HepG2 (cell line): ENCODE measurements around the gene MTSS2. TPM values are rescaled to one million over a fixed set of nuclear protein-coding genes. Genes with fewer than 3 reads are reported as not detected.

Experiments
- DNMT1 ChIP-seq: sonication (generic); formaldehyde crosslinking; IDR thresholded peaks from 2 replicates; pipeline ENCODE4 v1.5.1; 2020; ENCODE audit warnings: mild to moderate bottlenecking, missing genetic modification reagents
- ETV6 ChIP-seq: sonication (generic); formaldehyde crosslinking; conservative IDR thresholded peaks from 2 replicates; pipeline ENCODE4 v1.4.0; 2020; ENCODE audit warnings: missing genetic modification reagents
- FOXP1 ChIP-seq, 2 experiments: fragments of 450-650 bp in 1 of 2; IDR thresholded peaks; 2 replicates each; pipeline ENCODE4 v1.6.1; 2017 to 2018; ENCODE audit warnings: antibody characterized with exemption in 1 of 2
- KDM6A ChIP-seq: IDR thresholded peaks from 2 replicates; pipeline ENCODE4 v1.6.1; 2016; ENCODE audit warnings: low read depth
- MAX ChIP-seq: IDR thresholded peaks from 2 replicates; pipeline ENCODE4 v1.6.1; 2012; ENCODE audit warnings: inconsistent platforms
- MXD3 ChIP-seq: IDR thresholded peaks from 2 replicates; pipeline ENCODE4 v1.6.1; 2016; ENCODE audit warnings: mild to moderate bottlenecking, missing biosample characterization, missing genetic modification reagents
- PATZ1 ChIP-seq: sonication (generic); formaldehyde crosslinking; IDR thresholded peaks from 2 replicates; pipeline ENCODE4 v1.4.0; 2020; ENCODE audit warnings: missing genetic modification reagents
- PRMT3 ChIP-seq: sonication (generic); formaldehyde crosslinking; IDR thresholded peaks from 2 replicates; pipeline ENCODE4 v1.8.1; 2022; ENCODE audit warnings: low read depth, mild to moderate bottlenecking, moderate library complexity, missing genetic modification reagents, borderline replicate concordance
- REST ChIP-seq, 2 experiments: IDR thresholded peaks; 2 replicates each; pipeline ENCODE4 v1.6.1; 2011 to 2012; ENCODE audit warnings: low read length in 2 of 2, borderline replicate concordance in 1 of 2, low read depth in 1 of 2, mild to moderate bottlenecking in 1 of 2, moderate library complexity in 1 of 2
- RFXANK ChIP-seq: IDR thresholded peaks from 2 replicates; pipeline ENCODE4 v1.6.1; 2016
- SP5 ChIP-seq: IDR thresholded peaks from 2 replicates; pipeline ENCODE4 v1.6.1; 2016; ENCODE audit warnings: low read depth, borderline replicate concordance
- STAT5B ChIP-seq: sonication (generic); formaldehyde crosslinking; IDR thresholded peaks from 2 replicates; pipeline ENCODE4 v1.4.0; 2020; ENCODE audit warnings: missing genetic modification reagents
- ZBTB34 ChIP-seq: sonication (generic); formaldehyde crosslinking; IDR thresholded peaks from 2 replicates; pipeline ENCODE4 v1.8.0; 2022; ENCODE audit warnings: mild to moderate bottlenecking, missing genetic modification reagents
- ZC3H13 ChIP-seq: sonication (generic); formaldehyde crosslinking; IDR thresholded peaks from 2 replicates; pipeline ENCODE4 v1.8.1; 2023; ENCODE audit warnings: mild to moderate bottlenecking, missing genetic modification reagents, moderate library complexity
- ZNF253 ChIP-seq: sonication (generic); formaldehyde crosslinking; IDR thresholded peaks from 2 replicates; pipeline ENCODE4 v1.8.0; 2022; ENCODE audit warnings: mild to moderate bottlenecking, missing genetic modification reagents, borderline replicate concordance
- polyA plus RNA-seq, 8 experiments: library from polyadenylated mRNA; depleted of rRNA in 3 of 8; stranded (reverse) in 7 of 8; unstranded in 1 of 8; fragments of >200 nt; fragmentation: Illumina TruSeq in 4 of 8; extraction: Trizol in 4 of 8; gene quantifications; 2 replicates each; pipeline versions ENCODE4 v1.2.1 to v1.2.3, GENCODE V29; 2011 to 2016; ENCODE audit warnings: low read depth in 4 of 8, missing spikeins in 1 of 8, mixed read lengths in 1 of 8; ENCODE audit not compliant: insufficient read depth in 1 of 8
- total RNA-seq, 5 experiments: library from RNA; depleted of rRNA; stranded (reverse); fragments of >200 nt; fragmentation: Illumina TruSeq; extraction: Trizol; gene quantifications; 2 replicates each; pipeline ENCODE4 v1.2.3, GENCODE V29; 2016; ENCODE audit warnings: low read depth in 1 of 5
- TF ChIP-seq, protein P1 (sequence below): sonication (generic); formaldehyde crosslinking; IDR thresholded peaks from 2 replicates; pipeline ENCODE4 v1.9.0; 2021; ENCODE audit warnings: missing genetic modification reagents, borderline replicate concordance

The MTSS2 gene
- total and polyA plus RNA-seq, 2 of the 13 experiments (the other 11 are each of a cell fraction or from before 2014, with no cell fraction given) = 132 to 242 TPM

- TF ChIP-seq ETV6 (CRISPR knock-in tag) = no peak; the same call in 1 of the 2 replicates
- no peak for TF ChIP-seq PRMT3 (CRISPR knock-in tag)
- TF ChIP-seq RFXANK (CRISPR knock-in tag) = no peak
- no peak for TF ChIP-seq DNMT1 (CRISPR knock-in tag)
- TF ChIP-seq FOXP1 (IDR thresholded peaks at IDR 0.05) = no peak
- no peak for TF ChIP-seq FOXP1 (CRISPR knock-in tag; IDR thresholded peaks at IDR 0.05)
- TF ChIP-seq STAT5B (CRISPR knock-in tag) = no peak
- peak; percentile 63; the same call in 1 of the 2 replicates for TF ChIP-seq MAX
- TF ChIP-seq ZNF253 = peak; percentile 77; the same call in 1 of the 2 replicates
- no peak for TF ChIP-seq SP5 (CRISPR knock-in tag)
- TF ChIP-seq MXD3 (CRISPR knock-in tag) = 0 out of 2 replicates have a peak, but pooled peaks have one; percentile 37
- TF ChIP-seq, protein P1, sequence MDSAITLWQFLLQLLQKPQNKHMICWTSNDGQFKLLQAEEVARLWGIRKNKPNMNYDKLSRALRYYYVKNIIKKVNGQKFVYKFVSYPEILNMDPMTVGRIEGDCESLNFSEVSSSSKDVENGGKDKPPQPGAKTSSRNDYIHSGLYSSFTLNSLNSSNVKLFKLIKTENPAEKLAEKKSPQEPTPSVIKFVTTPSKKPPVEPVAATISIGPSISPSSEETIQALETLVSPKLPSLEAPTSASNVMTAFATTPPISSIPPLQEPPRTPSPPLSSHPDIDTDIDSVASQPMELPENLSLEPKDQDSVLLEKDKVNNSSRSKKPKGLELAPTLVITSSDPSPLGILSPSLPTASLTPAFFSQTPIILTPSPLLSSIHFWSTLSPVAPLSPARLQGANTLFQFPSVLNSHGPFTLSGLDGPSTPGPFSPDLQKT (CRISPR knock-in tag) = no peak
- TF ChIP-seq KDM6A (CRISPR knock-in tag) = 0 out of 2 replicates have a peak, but pooled peaks have one; percentile 5
- TF ChIP-seq ZBTB34 (CRISPR knock-in tag) = 0 out of 2 replicates have a peak, but pooled peaks have one; percentile 31
- TF ChIP-seq ZC3H13 (CRISPR knock-in tag) = 0 out of 2 replicates have a peak, but pooled peaks have one; percentile 28
- TF ChIP-seq PATZ1 (CRISPR knock-in tag) = peak; percentile 80
- TF ChIP-seq REST (IDR thresholded peaks at IDR 0.05; ENCODE audit: borderline replicate concordance in 1 of 2, low read depth in 1 of 2, low read length in 2 of 2) = no peak
These were observed 1.3 kb upstream of the MTSS2 start (continued) for GRCh38 chr16:70687102-70687511.
